ENCODE data around the gene DPM1.

DNA sequence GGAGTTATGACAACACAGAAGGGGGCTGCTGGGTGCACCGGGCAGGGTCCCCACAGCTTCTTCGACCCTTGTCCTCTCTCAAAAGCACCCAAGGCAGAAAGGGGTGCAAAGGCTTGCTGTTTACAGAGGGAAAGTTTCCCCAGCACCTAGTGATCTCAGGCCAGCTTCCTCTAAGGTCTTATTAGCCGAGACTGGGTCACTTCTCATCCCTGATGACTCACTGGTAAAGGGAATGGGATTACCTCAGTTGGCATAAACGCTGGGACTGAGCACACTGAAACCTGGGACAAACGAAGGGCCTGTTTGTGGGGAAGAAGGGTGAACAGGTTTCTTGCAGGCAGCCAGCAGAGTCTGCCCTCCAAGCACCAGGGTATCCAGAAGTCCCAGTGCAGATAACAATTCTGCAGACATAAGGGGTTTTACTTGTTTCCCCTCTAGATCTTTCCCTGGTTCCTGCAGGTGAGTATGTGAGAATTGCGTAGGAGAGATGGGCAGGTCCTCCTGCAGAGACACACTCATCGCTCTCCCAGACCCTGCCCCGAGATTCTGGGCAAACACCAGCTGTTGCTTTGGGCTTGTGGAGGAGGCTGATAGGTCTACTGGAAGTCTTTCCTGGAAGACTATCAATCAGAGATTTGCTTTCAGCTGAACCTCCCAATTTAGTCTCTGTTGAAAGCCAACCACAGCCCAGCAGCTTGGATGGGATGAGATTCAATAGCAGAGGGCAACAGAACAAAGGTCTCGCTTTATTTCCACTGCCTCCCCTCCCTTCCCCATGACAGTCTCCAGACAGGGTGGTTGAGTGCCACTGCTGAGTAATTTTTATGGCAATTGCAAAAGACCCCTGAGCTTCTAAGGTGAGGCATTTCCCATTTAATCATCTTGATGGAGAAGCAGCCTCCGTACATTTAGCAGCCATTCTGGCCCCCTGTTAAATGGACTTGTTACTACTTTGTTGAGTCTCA, 38.9 kb upstream of the DPM1 start:
- TF ChIP-seq TAF1 (IDR thresholded peaks at IDR 0.05; ENCODE audit: low read depth), result no peak
- TF ChIP-seq, protein P1, sequence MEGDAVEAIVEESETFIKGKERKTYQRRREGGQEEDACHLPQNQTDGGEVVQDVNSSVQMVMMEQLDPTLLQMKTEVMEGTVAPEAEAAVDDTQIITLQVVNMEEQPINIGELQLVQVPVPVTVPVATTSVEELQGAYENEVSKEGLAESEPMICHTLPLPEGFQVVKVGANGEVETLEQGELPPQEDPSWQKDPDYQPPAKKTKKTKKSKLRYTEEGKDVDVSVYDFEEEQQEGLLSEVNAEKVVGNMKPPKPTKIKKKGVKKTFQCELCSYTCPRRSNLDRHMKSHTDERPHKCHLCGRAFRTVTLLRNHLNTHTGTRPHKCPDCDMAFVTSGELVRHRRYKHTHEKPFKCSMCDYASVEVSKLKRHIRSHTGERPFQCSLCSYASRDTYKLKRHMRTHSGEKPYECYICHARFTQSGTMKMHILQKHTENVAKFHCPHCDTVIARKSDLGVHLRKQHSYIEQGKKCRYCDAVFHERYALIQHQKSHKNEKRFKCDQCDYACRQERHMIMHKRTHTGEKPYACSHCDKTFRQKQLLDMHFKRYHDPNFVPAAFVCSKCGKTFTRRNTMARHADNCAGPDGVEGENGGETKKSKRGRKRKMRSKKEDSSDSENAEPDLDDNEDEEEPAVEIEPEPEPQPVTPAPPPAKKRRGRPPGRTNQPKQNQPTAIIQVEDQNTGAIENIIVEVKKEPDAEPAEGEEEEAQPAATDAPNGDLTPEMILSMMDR (IDR thresholded peaks at IDR 0.05; ENCODE audit: poor library complexity, severe bottlenecking), result no peak
